ENCODE measurements around the gene ESF1. TPM values are rescaled to one million over a fixed set of nuclear protein-coding genes. Genes with fewer than 3 reads are reported as not detected.

ESF1 gene
- total RNA-seq, 1 experiment from 2014 or later: 36.9 TPM

GRCh38 chr20:13744352-13744751 is 40.4 kb downstream of the ESF1 start:
- Histone ChIP-seq H4K8ac (replicated peaks; ENCODE audit: insufficient read length, low read depth, low read length) (no peak overlapping the region), H3K79me1 (ENCODE audit: insufficient read depth, low read depth, low read length, poor library complexity, severe bottlenecking) (no peaks in the 10 kb centered on the region), H2BK15ac (ENCODE audit: low read depth, low read length) (no peak overlapping the region), H3K4ac (ENCODE audit: low read depth, low read length) (no peak overlapping the region), H4K91ac (ENCODE audit: insufficient read length, low read depth, low read length) (no peak overlapping the region), H3T11ph (ENCODE audit: low read length) (no peak overlapping the region), H4K20me1 (ENCODE audit: control insufficient read depth, insufficient read depth, insufficient read length) (no peaks in the 10 kb centered on the region), H3K79me2 (ENCODE audit: insufficient read depth, low read length) (no peaks in the 10 kb centered on the region), H3K4me2 (ENCODE audit: insufficient read depth, insufficient read length, low read length) (no peak overlapping the region), H2BK12ac (ENCODE audit: insufficient read length, low read depth, low read length) (no peak overlapping the region), H3K4me1 (ENCODE audit: insufficient read depth, low read length) (no peaks in the 10 kb centered on the region), H3K23ac (ENCODE audit: insufficient read length, low read depth, low read length) (no peak overlapping the region), H3K14ac (ENCODE audit: insufficient read depth, low read length) (no peak overlapping the region), H4K5ac (ENCODE audit: insufficient read length, low read depth, low read length) (no peak overlapping the region), H3K9me3 (ENCODE audit: control insufficient read depth, low read depth, low read length) (no peaks in the 10 kb centered on the region), H3K56ac (ENCODE audit: insufficient read length, low read depth, low read length) (no peak overlapping the region), H3K27me3 (ENCODE audit: insufficient read depth, low read length) (no peaks in the 10 kb centered on the region), H3K9ac (ENCODE audit: extremely low read depth, insufficient read length, low read length) (no peak overlapping the region), H3K23me2 (ENCODE audit: insufficient read length, low read depth, low read length, poor library complexity, severe bottlenecking) (no peaks in the 10 kb centered on the region), H2BK120ac (ENCODE audit: low read depth, low read length, poor library complexity, severe bottlenecking) (no peak overlapping the region), H3K18ac (ENCODE audit: insufficient read length, low read depth, low read length) (no peak overlapping the region), H3K27ac (ENCODE audit: insufficient read length, low read depth, low read length) (no peak overlapping the region), H2AK5ac (ENCODE audit: insufficient read length, low read length) (no peak overlapping the region), H2AFZ (ENCODE audit: low read length) (no peak overlapping the region), H2BK20ac (ENCODE audit: low read depth, low read length, poor library complexity, severe bottlenecking) (no peak overlapping the region), H2BK5ac (ENCODE audit: insufficient read length, low read length) (no peak overlapping the region)
- WGBS (ENCODE audit: extremely low coverage, insufficient read length, low lambda C conversion rate): no CpG with 5 or more reads among the region's 1 CpG
- H3K36me3 Mint-ChIP-seq (ENCODE audit: insufficient read depth in 1 of 3, low read depth in 3 of 3): peaks cover 49 to 56% (median 50%) of the 10 kb centered on the region in 3 experiments
- no peaks in the 10 kb centered on the region for H3K4me1 Mint-ChIP-seq
- no peaks in the 10 kb centered on the region for H3K27me3 Mint-ChIP-seq (ENCODE audit: low read depth)
- TF ChIP-seq CTCF (conservative IDR thresholded peaks at IDR 0.05): no peak
- H3K4me3 Mint-ChIP-seq: no peak overlapping the region
- peak overlapping the region in 1 of 3 experiments; percentile 25; a peak in 2 of 7 replicates for H3K27ac Mint-ChIP-seq
- no peak for DNase-seq
- H3K9me3 Mint-ChIP-seq: peaks cover 20 to 24% of the 10 kb centered on the region in 2 experiments

All from H9 (cell line).